ENCODE data around the gene SLX4IP.

The SLX4IP gene

DNA sequence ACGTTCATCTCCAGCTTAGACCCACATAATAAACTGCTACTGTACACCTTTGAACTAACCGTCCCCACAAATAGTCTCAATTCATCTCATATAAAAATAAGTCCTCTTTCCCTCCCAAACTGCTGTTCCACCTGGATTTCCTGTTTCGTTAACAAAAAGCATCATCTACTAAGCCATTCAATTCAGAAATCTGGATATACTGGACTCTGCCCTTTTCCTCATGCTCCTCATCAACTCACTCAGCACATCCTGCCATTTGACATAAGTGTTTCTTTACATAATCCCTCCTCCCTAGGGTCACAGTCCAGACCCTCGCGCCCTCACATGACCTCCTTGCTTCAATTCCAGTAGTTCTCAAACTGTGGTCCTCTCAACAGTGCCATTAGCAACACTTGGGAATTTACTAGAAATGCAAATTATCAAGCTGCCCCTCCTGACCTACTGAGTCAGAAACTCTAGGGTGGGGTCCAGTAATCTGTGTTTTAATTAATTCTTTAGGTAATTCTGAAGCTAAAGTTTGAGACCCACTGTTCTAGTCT lies 5.6 kb upstream of the SLX4IP start:
- DNase-seq, result no peak

DNA sequence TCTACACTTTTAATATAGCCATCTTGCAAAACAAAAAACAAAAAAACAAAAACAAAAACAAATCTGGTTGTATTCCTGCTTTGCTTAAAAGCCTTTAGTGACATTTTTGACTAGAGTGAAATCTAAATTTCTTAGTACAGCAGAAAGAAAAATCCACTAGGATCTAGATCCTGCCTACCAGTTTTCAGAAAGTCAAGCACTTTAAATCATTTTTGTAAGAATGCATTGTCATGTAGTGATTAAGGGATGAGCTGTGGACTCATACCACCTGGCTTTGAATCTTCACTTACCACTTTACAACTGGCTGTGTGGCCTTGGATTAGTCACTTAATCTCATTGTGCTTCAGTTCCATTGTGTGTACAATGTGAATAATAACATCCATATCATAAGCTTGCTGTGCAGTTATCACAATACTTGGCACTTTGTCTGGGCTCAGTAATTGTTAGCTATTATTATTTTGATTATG lies 5.1 kb upstream of the SLX4IP start:
- no peak for DNase-seq

DNA sequence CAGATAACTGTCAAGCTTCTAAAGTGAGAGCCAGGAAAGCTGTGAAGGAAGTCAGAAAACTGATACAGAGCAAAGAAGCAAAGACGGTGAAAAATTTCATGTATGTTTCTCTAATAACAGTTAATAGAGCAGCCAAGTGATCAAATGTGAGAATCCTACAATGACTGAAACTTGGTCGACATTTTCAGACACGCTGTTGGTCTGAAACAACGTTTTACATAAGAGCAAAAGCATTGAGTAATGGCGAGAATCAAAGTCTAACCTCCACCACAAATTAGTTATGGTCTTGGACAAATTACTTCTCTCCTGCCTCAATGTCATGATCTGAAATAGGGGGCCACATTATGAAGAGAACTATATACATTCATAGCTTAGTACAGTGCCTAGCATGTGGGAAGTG lies 4.4 kb upstream of the SLX4IP start:
- no peak for DNase-seq

DNA sequence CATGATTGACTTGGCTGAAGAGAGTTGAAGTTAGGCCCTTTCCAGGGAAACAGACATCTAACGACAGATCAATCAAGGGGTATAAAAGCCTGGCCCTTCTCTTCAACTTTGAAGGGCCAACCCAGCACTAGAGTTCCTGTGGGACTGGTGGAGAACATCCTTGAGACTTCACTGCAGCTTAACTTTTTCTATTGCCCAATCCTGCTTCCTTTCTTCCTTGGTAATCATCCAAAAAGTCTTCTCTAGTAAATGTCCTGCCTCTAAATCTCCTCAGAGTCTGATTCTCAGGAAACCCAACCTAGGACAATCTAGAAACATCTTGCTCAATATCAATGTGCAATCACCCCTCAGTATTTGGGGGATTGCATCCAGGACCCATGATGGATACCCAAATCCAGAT lies 3.0 kb upstream of the SLX4IP start:
- no peak for DNase-seq

DNA sequence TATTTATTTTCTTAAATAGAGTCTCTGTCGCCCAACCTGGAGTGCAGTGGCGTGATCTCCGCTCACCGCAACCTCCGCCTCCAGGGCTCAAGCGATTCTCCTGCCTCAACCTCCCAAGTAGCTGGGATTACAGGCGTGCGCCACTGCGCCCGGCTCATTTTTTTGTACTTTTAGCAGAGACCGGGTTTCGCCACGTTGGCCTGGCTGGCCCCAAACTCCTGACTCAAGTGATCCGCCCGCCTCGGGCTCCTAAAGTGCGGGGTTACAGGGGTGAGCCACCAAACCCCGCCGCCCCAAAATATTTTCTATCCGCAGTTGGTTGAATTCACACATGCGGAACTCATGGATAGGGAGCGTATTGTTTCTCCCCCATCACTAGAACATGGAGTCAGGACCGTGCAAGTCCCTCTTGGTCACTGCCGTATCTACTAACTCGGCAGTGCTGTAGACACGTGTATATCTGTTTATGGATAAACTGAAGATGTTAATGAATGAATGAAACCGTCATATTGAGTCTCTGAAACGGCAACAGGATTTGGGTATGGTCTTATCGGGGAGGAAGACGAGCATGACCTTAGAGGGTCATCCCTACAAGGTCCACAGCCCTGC lies 2.0 kb upstream of the SLX4IP start:
- DNase-seq, result peak; percentile 65

DNA sequence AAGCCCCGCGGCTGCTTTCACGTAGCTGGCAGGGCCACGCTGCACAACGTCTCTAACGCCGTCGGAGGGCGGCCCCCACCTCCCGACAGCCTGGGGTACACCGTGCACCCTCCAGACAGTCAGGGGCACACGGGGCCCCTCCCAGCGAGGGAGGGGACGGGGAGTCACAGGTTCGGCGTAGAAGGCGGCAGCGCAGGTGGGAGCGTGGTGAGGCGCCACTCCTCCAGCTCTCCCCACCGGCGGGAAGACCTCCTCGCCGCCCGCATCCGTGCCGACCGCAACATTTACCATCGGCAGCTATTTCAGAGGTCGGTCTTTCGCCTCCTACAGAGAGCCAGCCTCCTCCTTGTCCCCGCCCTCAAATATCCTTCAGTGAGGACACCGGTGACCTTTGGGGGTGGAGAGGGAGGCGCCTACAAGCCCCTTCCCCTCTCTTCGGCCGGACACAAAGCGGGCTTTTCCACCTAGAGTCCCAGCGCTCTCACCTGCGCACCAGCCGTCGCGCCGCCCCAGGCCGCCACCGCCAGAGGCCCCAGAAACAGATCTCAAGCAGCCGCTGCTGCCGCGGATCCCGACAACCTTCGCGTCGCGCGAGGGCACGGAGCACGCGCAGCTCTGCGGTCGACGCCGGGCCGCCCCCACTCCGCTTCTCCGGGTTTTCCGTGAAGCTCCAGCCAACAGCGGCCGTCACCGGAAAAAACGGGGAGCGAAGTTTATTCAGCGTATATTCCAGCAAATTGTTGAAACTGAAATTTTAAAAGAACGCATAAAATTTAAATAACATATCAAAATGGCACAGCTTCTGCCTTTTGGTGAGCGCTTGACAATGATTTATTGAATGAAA lies 1.3 kb upstream of the SLX4IP start, which contains the start of gene MKKS:
MKKS (minus strand) TSS at position 600 of the 844 bp plus-strand sequence. CDS start 20,708 bp downstream, outside the sequence.
- peak; percentile 96 for DNase-seq

DNA sequence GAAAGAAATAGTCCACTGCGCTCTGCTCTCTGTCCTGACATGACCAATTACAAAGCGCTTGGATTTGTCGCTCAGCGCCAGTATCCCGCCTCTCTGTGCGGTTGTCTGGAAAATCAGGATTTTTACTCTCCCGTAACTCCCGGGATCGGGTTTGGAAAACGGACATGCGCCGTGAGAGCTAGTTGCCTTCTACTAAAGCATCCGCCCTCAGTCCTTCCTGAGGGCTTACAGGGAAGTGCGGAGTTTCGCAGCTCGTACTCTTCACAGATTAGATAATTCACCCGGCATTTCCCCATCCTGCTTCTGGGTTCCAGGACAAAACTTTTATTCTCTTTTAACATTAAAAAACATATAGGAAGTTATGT lies 656 bp upstream of the SLX4IP start:
- DNase-seq, result peak; percentile 99

DNA sequence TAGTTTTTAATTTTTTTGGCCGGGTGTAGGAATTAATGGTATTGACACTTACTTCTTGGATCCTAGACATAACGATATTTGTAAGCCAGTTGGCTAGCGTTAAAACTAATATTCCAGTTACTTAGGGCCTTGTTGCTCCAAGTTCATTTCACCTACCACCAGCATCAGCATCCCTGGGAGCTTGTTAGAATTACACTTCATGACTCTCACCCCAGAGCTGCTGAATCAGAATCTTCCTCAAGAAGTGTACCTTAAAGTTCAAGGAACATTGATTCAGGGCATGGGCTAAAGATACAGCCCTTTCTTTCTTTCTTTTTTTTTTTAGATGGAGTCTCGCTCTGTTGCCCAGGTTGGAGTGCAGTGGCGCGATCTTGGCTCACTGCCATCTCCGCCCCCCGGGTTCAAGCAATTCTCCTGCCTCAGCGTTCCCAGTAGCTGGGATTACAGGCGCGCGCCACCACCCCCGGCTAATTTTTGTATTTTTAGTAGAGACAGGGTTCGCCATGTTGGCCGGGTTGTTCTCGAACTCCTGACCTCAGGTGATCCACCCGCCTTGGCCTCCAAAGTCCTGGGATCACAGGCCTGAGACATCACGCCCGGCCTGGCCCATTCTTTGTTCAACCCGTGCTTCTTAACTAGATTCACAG lies 1.1 kb downstream of the SLX4IP start:
- DNase-seq, result no peak

DNA sequence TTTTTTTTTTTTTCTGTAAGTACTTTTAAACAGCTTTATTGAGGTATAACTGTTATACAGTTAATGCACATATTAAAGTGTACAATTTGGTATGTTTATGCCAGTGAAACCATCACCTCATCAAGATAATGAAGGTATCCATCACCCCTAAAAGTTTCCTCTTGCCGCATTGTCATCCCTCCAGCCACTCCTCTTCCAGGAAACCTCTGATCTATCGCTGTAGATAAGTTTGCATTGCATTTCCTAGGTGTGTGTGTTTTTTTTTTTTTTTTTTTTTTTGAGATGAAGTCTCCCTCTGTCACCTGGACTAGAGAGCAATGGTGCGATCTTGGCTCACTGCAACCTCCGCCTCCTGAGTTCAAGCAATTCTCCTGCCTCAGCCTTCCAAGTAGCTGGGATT lies 3.1 kb downstream of the SLX4IP start:
- no peak for DNase-seq

DNA sequence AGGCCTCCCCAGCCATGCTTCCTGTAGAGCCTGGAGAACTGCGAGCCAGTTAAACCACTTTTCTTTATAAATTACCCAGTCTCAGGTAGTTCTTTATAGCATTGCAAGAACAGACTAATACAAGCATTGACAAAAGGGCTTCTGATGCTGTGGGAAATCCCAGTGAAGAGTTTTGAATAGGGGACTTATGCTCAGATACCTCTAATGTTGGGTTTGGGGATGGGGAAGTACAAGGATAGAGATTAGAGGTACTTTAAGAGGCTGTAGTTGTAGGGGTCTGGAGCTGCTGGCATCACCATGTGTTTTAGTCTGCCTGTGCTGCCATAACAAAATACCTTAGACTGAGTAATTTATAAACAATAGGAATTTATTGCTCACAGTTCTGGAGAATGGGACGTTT lies 8.8 kb downstream of the SLX4IP start:
- DNase-seq, result no peak

DNA sequence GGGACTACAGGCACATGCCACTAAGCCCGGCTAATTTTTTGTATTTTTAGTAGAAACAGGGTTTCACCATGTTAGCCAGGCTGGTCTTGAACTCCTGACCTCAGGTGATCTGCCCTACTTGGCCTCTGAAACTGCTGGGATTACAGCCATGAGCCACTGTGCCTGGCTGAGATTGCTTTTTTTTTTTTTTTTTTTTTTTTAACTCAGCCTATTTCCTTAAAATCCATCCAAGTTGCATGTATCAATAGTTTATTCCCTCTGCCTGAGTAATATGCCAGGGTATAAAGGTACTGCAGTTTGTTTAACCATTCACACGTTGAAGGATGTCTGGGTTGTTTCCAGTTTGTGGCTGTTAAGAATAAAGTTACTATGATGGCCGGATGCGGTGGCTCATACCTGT lies 10.7 kb downstream of the SLX4IP start:
- DNase-seq, result no peak

DNA sequence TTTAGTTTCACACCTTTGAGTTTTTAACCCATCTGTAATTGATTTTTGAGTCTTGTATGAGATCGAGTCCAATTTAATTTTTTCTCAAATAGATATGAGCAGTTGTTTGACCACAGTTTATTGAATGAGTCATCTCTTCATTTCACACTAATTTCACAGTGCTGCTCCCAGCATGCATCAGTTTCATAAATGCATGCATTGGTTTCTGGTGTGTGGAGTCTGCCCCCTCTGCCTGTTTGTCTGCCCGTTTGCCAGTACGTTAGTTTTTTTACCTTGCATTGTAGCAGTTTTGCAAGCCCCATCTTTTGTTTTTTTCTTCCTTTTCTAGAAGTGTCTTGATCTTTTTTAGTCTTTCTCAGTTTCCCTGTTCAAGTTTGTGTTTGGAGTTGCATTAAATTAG lies 11.9 kb downstream of the SLX4IP start:
- DNase-seq, result peak; percentile 72

DNA sequence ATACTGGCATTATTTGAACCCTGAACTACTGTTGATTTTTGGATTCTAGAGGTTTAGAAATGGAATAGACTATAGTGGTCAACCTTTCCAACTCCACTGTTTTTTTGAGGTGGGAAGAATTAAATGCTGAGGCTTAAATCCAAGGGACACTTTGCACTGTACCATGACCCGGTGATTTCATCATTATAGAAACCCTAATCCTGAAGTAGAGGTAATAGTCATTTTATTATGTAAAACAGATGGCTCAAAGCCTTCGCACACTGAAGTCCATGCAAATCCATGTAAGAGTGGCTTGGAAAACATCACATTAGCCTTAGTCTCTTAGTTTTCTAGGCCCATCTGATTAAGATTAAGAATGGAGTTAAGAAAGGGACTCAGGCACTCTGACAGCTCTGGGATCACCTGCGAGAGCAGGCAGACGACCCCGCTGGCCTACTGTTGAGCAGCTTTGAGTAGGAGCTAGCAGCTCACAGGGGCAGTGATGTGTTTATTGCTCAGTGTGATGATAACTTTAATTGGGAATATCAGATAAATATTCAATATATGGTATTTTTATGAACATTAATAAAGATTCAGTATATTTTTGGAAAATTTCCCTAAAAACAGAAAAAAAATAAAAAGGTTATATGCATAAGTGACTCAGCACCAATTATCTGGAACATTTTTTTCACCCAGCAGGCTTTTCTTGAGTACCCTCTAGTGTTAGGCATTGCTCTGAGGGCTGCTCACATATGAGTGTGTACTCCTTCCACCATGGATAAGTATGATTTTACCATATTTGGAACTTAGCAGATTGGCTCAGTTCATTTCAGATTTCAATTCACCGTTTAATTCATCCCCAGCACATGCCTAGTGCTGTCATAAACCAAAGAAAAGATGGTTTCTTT lies 13.4 kb downstream of the SLX4IP start:
- peak; percentile 10 for DNase-seq

DNA sequence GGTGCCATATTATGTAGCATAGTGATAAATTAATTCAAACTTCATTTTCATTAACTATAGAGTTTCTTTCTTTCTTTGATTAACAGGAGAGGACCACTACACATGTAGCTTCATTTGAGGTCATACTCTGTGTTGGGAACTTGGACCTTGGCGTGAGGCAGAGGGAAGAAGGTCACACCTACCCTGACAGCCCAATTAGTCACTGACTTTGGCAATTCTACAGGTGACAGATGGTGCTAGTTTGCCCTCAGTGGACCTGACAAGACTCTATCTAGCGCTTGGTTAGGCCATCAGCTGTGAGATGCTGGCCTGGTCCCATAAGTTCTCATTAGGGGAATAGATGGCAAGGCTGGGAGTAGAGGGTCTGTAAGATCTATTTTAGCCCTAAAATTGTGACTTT lies 14.2 kb downstream of the SLX4IP start:
- DNase-seq, result no peak

DNA sequence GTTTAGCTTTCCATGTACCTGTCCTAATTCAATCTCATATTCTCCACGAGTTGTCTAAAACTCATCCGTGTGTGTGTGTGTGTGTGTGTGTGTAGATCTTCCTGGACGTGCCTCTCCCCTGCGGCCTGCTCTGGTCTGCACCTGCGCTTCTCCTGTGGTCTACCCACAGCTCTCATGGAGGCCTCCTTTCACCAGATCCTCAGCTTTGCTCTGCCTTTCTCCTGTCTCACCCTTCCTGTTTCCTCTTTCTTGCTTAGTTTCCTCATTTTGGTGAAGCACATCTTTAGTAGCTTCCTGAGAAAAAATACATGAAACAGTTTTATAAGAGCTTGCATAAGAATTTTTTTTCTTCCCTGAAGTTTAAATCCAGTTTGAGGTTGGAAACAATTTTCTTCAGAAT lies 18.1 kb downstream of the SLX4IP start:
- DNase-seq, result peak; percentile 74

DNA sequence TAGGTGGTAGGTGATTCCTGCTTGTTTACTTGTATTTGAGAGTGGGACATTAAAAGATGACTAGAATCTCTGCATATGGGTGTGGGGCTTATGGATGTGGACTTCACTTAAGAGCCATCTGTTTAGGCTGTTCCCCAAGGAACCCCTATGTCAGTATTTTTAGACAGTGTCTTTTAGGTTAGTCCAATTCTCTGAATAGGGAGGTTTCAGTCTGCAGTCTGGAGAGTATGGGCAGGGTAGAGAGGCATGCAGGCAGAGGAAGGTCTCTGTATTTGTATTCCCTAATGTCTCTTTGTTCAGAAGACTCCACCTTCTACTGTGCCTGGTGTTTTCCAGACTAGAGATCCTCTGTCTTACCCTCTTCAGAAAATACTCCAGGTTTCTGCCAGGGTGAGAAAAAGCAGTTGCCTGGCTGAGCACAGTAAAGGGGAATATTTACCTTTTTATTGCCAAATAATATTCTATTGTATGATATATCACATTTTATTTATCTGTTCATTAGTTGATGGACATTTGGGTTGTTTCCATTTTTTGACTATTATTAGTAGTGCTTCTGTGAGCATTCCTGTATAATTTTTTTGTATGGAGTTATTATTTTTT lies 19.1 kb downstream of the SLX4IP start:
- DNase-seq, result peak; percentile 48

DNA sequence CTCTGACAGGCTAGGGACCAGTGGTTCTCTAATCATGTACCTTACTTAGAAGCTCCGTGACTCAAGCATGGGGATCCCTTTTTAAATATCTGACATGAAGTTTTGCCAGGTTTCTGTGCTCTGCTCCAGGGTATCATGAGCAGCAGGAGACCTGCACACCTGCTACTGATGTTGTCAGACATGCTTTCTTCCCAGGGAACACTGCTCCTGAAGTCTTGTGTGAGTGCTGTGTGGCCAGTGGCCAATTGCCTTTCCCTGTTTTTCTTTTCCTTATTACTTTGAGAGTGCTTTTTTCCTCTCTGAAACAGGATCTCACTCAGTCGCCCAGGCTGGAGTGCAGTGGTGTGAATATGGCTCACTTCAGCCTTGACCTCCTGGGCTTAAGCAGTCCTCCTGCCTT lies 26.4 kb downstream of the SLX4IP start:
- DNase-seq, result no peak

DNA sequence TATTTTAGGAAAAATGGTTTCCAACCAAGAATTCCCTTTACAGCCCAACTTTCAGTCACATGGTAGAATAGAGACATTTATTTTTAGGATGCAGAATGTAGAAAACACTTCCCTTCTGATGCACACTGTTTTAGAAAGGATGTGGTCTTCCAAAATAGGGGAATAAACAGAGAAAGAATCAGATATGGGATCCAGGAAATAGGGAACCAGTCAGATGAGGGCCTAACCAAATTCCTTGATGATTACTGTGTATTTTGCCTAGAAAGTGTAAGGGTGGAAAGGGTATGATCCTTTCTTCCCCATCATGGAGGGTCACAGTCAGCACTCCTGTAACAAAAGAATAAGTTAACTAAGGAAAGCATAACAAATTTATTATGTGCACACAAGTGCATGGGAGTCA lies 27.4 kb downstream of the SLX4IP start:
- DNase-seq, result no peak

DNA sequence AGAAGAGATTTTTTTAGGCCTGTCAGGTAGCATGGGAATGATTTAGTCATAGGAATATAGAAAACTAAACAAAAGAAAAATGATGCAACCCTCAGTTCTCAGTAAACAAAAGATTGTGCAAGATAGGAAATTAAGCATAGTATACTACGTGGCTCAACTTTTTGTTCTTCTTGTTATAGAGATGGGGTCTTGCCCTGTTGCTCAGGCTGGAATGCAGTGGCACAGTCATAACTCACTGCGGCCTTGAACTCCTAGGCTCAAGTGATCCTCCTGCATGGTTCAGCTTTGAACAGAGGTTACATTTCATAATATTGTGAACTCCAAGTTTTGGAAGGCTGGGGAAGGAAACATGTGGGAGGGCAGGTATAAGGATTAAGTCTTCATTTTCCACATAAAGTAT lies 28.5 kb downstream of the SLX4IP start:
- DNase-seq, result no peak

DNA sequence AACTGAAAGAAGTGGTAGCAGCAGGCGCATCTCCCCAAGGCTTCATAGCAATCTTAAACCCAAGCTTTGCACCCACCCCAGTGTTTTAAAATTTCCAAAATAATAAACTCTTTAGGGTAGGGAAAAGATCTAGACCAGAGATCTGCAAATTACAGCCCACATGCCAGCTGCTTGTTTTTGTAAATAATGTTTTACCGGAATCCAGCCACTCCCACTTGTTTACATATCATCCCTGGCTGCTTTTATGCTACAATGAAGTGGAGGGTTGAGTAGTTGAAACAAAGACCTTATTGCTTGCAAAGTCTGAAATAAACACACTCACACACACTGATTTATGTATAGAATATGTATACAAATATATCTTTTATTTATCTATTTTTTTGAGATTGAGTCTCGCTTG lies 30.0 kb downstream of the SLX4IP start:
- no peak for DNase-seq

DNA sequence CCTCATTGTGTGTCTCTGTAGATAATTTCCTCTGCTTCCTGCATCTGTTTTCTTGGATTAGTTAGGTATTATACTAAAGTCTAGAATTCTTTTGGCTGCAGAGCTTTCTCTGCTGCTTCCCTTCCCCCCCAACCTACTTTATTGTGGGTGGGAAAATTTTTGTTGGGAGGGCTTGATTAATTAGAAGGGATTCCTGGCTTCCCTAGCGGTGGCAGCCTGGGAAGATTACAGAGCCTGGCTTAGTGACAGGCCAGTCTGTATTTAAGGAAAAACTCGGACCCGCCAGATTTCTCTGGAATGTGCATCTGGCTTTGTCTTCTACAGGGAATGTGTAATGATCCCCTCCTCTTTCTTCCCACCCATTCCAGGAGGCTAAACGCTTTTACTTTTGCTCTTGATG lies 31.2 kb downstream of the SLX4IP start:
- no peak for DNase-seq

DNA sequence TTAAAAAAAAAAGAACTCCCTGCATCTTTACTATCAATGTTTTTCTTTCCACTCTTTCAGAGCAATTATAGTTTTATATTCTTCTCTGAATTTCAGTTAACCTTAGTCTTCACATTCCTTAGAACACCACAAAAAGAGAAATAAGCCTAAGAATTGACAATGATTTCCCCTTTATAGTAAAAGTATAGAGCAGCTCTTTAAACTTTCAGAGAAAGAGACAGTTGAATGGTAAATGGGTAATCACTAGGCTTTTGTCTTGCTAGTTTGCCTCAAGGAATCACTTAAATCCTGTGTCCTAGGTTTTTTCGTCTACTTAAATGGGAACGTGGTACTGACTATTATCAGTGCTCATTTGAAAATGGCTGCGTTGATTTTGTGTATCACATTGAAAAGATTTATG lies 31.8 kb downstream of the SLX4IP start:
- DNase-seq, result no peak
